Activated T-cell treated with anti-CD3 and anti-CD28 coated beads, Interleukin-2, amount 50 U/mL, for 4 hours (primary cell): ENCODE measurements around the gene SPOCK1. TPM values are rescaled to one million over a fixed set of nuclear protein-coding genes. Genes with fewer than 3 reads are reported as not detected.

Source experiments
- ATAC-seq, 2 donors: fragments of 200-7000 bp; cut with Tn5 transposase; one replicate each; pipeline ENCODE4 v1.10.0; 2021
- DNase-seq: peaks from one replicate; pipeline ENCODE4 v3.0.0-alpha.2; 2020
- H3K27me3 Mint-ChIP-seq: one replicate; pipeline ENCODE4 v1.8.0; 2021; ENCODE audit warnings: low read depth, mixed read lengths
- H3K36me3 Mint-ChIP-seq: one replicate; pipeline ENCODE4 v1.8.0; 2022; ENCODE audit warnings: mixed read lengths; ENCODE audit not compliant: insufficient read depth
- H3K4me1 Mint-ChIP-seq: one replicate; pipeline ENCODE4 v1.8.0; 2021; ENCODE audit warnings: low read depth, mixed read lengths
- H3K4me3 Mint-ChIP-seq: one replicate; pipeline ENCODE4 v1.8.0; 2021; ENCODE audit warnings: mild to moderate bottlenecking, moderate library complexity, mixed read lengths
- H3K9me3 Mint-ChIP-seq: one replicate; pipeline ENCODE4 v1.8.0; 2021; ENCODE audit warnings: mixed read lengths
- total RNA-seq, 3 donors: library from RNA; stranded (reverse); gene quantifications; one replicate each; pipeline ENCODE4 v1.2.1, GENCODE V29; 2021

SPOCK1 gene
- total RNA-seq, 3 donors from 2014 or later = not detected

GRCh38 chr5:137126829-137127228, 372.3 kb downstream of the SPOCK1 start:
- Mint-ChIP-seq H3K4me3 (no peak overlapping the region), H3K27me3 (peaks cover 4% of the 10 kb centered on the region), H3K36me3 (no peaks in the 10 kb centered on the region), H3K9me3 (no peaks in the 10 kb centered on the region), H3K4me1 (no peaks in the 10 kb centered on the region)
- no peak for ATAC-seq
- DNase-seq = no peak

- H3K4me1 Mint-ChIP-seq = no peaks in the 10 kb centered on the region
- ATAC-seq (no peak), DNase-seq (no peak)
- H3K27me3 Mint-ChIP-seq = peaks cover 2% of the 10 kb centered on the region
- H3K4me3 Mint-ChIP-seq = no peak overlapping the region
- H3K9me3 Mint-ChIP-seq = peaks cover 3% of the 10 kb centered on the region
- no peaks in the 10 kb centered on the region for H3K36me3 Mint-ChIP-seq
These were observed 376.6 kb downstream of the SPOCK1 start for GRCh38 chr5:137122558-137122957.

GRCh38 chr5:137122075-137122474, 377.1 kb downstream of the SPOCK1 start:
- DNase-seq = no peak
- Mint-ChIP-seq H3K9me3 (peaks cover 3% of the 10 kb centered on the region), H3K36me3 (no peaks in the 10 kb centered on the region), H3K4me3 (no peak overlapping the region), H3K4me1 (no peaks in the 10 kb centered on the region), H3K27me3 (peaks cover 2% of the 10 kb centered on the region)
- ATAC-seq = no peak

DNA sequence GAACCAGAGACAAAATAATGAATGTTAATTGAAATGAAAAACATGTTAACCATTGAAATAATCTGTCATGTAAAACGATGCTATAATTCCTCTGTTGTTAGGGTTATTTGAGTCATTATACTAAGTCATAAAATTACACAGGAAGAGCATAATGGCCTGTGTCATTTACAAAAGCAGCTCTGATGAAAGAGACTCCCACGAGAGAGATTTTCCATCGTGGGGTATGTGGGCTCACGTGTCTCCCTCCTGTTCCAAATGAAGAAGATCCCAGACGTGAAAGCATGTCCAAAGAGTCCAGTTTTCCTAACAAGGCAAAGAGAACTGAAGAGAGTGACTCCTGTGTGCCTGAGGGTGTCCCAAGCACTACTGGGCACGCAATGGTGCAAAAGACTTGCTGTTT, 379.8 kb downstream of the SPOCK1 start:
- Mint-ChIP-seq H3K4me3 (no peak overlapping the region), H3K9me3 (peaks cover 3% of the 10 kb centered on the region), H3K27me3 (peaks cover 5% of the 10 kb centered on the region), H3K4me1 (no peaks in the 10 kb centered on the region), H3K36me3 (no peaks in the 10 kb centered on the region)
- no peak for DNase-seq
- no peak for ATAC-seq

DNA sequence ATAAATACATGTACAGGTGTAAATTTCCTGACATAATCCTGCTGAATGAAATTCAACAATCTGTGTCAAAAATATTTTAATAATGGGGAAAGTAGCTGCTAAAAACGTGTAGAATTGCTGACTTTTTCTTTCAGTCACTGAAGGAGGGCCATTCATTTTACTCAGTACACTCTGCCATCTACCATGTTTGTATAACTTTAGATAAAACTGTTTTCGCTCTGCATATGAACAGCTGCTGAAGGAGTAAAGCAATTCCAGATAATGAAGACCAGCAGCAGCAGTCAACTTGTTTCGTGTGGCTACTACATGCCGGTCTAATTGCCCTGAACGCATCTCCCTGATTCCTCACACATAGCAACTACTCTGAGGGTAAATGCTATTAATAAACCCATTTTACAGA, 380.5 kb downstream of the SPOCK1 start:
- Mint-ChIP-seq H3K4me1 (no peaks in the 10 kb centered on the region), H3K9me3 (peaks cover 3% of the 10 kb centered on the region), H3K36me3 (no peaks in the 10 kb centered on the region), H3K27me3 (peaks cover 5% of the 10 kb centered on the region), H3K4me3 (no peak overlapping the region)
- ATAC-seq (no peak), DNase-seq (no peak)

GRCh38 chr5:137115152-137115551, 384.0 kb downstream of the SPOCK1 start:
- Mint-ChIP-seq H3K4me3 (no peak overlapping the region), H3K36me3 (no peaks in the 10 kb centered on the region), H3K4me1 (no peaks in the 10 kb centered on the region), H3K9me3 (peaks cover 3% of the 10 kb centered on the region), H3K27me3 (peaks cover 5% of the 10 kb centered on the region)
- no peak for ATAC-seq
- no peak for DNase-seq

DNA sequence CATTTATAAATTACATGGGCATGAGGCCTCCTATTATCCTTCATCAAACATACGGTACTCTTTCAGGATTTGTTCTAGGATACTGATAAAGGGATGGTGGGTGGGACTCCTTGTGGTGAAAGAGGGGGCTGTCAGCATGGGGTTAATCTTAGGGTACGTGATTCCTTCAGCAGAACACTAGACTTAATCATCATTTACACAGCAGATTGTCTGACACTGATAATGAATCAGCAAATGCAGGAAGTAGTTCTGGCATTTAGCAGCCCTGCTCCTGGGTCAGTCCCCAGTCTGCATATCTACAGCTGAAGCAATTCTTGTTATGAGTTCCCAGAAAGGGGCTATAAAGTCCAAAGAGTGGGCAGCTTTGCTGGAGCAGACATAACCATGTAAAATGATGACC, 384.6 kb downstream of the SPOCK1 start:
- Mint-ChIP-seq H3K27me3 (peaks cover 5% of the 10 kb centered on the region), H3K4me3 (no peak overlapping the region), H3K36me3 (no peaks in the 10 kb centered on the region), H3K4me1 (no peaks in the 10 kb centered on the region), H3K9me3 (peaks cover 2% of the 10 kb centered on the region)
- ATAC-seq (no peak), DNase-seq (no peak)

GRCh38 chr5:137113939-137114338, 385.2 kb downstream of the SPOCK1 start:
- Mint-ChIP-seq H3K4me3 (no peak overlapping the region), H3K36me3 (no peaks in the 10 kb centered on the region), H3K9me3 (no peaks in the 10 kb centered on the region), H3K4me1 (no peaks in the 10 kb centered on the region), H3K27me3 (peaks cover 3% of the 10 kb centered on the region)
- DNase-seq (no peak), ATAC-seq (no peak)

DNA sequence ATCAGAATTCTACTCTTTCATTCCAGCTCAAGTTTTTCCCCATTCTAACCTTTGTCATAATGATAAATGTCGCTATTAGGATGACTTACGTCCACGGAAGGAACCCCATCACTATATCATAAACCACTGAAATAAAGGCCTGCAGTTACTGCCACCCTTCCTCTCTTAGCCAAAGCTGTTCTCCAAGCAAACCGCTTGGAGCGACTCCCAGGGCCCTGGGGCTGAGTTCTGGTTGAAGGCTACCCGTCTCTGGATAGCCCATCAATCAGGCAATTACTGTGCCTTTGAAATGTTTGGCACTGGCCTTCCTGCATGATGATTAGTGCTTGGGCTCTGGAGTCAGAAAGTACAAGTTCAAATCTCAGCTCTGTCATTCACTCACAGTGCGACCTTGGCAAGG, 386.0 kb downstream of the SPOCK1 start:
- no peaks in the 10 kb centered on the region for H3K4me1 Mint-ChIP-seq
- ATAC-seq (no peak), DNase-seq (no peak)
- H3K9me3 Mint-ChIP-seq = no peaks in the 10 kb centered on the region
- H3K4me3 Mint-ChIP-seq = no peak overlapping the region
- no peaks in the 10 kb centered on the region for H3K36me3 Mint-ChIP-seq
- H3K27me3 Mint-ChIP-seq = peaks cover 3% of the 10 kb centered on the region

GRCh38 chr5:137105351-137106035, 393.6 kb downstream of the SPOCK1 start:
- Mint-ChIP-seq H3K36me3 (no peaks in the 10 kb centered on the region), H3K9me3 (no peaks in the 10 kb centered on the region), H3K4me3 (no peak overlapping the region), H3K27me3 (no peaks in the 10 kb centered on the region), H3K4me1 (no peaks in the 10 kb centered on the region)
- ATAC-seq (no peak), DNase-seq (no peak)

DNA sequence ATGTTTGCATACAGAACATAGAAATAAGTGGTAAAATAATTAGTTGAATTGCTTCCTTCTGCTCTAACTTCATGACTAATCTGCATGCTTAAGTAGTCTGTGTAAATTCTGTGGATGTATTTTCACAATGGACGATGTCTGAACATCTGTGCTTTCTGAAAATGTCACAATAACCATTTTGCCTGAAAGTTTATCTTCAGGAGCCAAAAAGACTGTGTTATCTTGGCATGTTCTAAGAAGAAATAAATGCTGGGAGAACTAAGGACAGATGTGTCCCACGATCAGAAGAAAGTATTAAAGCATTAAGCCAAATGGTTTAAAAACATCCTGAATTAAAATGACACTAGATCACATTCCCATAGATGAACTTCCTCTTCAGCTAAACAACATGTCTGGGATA, 397.6 kb downstream of the SPOCK1 start:
- ATAC-seq = no peak
- Mint-ChIP-seq H3K9me3 (no peaks in the 10 kb centered on the region), H3K4me1 (no peaks in the 10 kb centered on the region), H3K27me3 (no peaks in the 10 kb centered on the region), H3K4me3 (no peak overlapping the region), H3K36me3 (no peaks in the 10 kb centered on the region)
- no peak for DNase-seq

DNA sequence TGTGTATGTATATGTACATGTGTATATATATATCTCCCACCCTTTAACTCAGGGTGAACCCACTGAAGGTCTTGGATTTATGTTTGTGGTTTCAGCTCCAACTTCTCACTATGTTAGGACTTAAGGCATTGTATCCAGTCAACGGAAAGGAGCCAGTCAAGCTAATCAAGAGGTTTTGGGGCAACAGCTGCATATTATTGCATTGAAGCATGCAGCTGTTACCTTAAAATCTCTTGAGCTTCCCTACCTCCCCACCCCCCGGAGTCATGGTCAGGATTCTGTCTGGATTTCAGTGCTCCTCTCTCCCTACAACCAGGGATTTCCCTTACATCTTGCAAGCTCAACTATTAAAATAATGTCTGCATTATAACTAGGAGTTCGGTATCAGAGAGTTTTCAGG, 399.5 kb downstream of the SPOCK1 start:
- Mint-ChIP-seq H3K27me3 (no peaks in the 10 kb centered on the region), H3K9me3 (no peaks in the 10 kb centered on the region), H3K36me3 (no peaks in the 10 kb centered on the region), H3K4me3 (no peak overlapping the region), H3K4me1 (no peaks in the 10 kb centered on the region)
- no peak for ATAC-seq
- DNase-seq = no peak

DNA sequence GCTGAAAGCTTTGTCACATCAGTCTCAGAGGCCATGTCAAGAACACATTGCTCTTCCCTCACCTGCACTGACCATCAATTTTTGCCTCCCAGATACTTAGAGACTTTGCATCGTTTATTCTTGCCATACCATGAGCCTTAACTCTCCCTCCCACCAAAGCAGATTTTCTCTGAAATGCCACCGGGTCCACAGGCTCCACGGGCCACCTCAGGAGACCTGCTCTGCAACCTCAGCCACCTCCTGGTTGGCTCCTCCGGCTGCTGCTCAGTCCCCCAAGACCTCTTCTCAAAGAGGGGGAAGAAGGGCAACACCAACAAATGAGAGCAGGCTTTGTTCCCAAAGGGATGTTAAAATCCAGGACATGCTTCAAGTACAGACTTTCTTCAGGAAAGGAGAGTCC, 400.5 kb downstream of the SPOCK1 start:
- H3K4me3 Mint-ChIP-seq = no peak overlapping the region
- H3K4me1 Mint-ChIP-seq = no peaks in the 10 kb centered on the region
- no peak for DNase-seq
- ATAC-seq = no peak
- H3K36me3 Mint-ChIP-seq = no peaks in the 10 kb centered on the region
- no peaks in the 10 kb centered on the region for H3K27me3 Mint-ChIP-seq
- H3K9me3 Mint-ChIP-seq = no peaks in the 10 kb centered on the region

- no peak overlapping the region for H3K4me3 Mint-ChIP-seq
- ATAC-seq = no peak
- no peaks in the 10 kb centered on the region for H3K4me1 Mint-ChIP-seq
- no peaks in the 10 kb centered on the region for H3K9me3 Mint-ChIP-seq
- no peaks in the 10 kb centered on the region for H3K27me3 Mint-ChIP-seq
- H3K36me3 Mint-ChIP-seq = no peaks in the 10 kb centered on the region
- DNase-seq = no peak
These were observed 400.9 kb downstream of the SPOCK1 start for GRCh38 chr5:137098238-137098637.

- Mint-ChIP-seq H3K4me1 (no peaks in the 10 kb centered on the region), H3K9me3 (no peaks in the 10 kb centered on the region), H3K36me3 (no peaks in the 10 kb centered on the region), H3K4me3 (no peak overlapping the region), H3K27me3 (no peaks in the 10 kb centered on the region)
- ATAC-seq = no peak
- DNase-seq = no peak
These were observed 401.9 kb downstream of the SPOCK1 start for GRCh38 chr5:137097203-137097602.
